ENCODE data around the gene IGBP1. TPM values are rescaled to one million over a fixed set of nuclear protein-coding genes. Genes with fewer than 3 reads are reported as not detected.
A peak's percentile ranks its signal among the peaks of the same experiment; 100 is the strongest.
"Not testable (repeated sequence)": the region's sequence is repeated elsewhere in the genome, so short reads cannot be mapped to it uniquely, and the experiment has no call there.

Gene IGBP1
- 138 TPM for total RNA-seq

DNA sequence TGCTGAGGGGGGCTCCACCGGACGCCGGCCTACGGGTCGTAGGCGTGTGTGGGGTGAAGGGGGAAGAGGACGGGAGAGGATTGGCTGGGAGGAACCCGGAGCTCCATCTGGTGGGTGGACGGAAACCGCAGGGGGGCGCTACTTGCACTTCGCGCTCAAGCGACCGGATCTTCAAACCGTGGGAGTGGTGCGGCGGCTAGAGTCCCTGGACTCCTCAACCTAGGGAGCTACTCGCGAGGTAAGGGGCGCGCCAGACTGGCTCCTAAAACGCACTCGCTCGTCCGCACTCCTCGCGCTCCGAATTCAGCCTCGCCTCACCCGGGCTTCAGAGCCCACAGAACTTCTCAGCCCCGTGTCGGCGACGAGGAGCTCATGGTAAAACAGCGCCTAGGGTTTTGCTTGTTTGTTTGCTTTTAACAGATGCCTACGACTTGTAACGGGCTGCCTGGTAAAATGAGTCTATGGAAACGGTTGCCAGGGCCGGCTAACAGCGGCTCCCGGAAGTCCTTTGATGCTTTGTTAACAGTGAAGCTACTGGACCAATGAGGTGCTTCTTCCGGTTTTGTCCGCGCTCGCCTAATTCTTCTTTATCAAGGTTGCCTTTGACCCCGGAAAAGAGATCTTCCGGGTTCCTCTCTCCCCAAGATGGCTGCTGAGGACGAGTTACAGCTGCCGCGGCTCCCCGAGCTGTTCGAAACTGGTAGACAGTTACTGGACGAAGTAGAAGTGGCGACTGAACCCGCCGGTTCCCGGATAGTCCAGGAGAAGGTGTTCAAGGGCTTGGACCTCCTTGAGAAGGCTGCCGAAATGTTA is at the start of gene IGBP1:
IGBP1 (plus strand) TSS at position 145 of the 813 bp plus-strand sequence; CDS start at position 646, 501 bp downstream.
- FAIRE-seq: no peak
- peak; percentile 60 to 68 for DNase-seq (ENCODE audit: low spot score in 2 of 2)

DNA sequence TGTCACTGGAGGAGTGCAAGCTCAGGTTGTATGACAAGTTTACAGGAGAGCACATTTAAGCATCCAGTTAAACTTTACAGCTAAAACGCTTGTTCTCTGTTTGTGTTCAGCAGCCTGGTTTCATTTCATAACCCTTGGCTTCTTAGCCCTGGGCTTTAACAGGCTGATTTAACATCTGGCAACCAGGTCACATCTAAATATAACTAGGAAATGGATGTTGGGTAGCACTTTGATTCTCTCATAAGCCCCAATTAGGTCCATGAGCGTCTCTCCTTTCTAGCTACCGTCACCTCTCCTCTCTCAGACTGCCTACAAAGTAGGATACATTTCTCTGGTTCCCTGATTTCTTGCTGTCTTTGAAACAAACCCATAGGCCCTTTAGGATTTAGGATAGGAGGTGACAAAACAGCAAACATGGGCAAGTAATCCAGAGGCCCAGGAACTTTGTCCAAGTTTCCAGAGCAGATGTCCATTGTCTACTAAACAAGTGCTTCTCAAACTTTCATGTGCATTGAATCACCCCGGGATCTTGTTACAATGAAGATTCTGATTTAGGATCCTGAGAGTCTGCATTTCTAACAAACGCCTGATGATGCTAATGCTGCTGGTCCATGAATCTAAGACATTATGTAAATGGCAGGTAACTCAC is 48.5 kb upstream of the IGBP1 start:
- no peak for DNase-seq (ENCODE audit: low spot score in 2 of 2)
- no peak for FAIRE-seq

DNA sequence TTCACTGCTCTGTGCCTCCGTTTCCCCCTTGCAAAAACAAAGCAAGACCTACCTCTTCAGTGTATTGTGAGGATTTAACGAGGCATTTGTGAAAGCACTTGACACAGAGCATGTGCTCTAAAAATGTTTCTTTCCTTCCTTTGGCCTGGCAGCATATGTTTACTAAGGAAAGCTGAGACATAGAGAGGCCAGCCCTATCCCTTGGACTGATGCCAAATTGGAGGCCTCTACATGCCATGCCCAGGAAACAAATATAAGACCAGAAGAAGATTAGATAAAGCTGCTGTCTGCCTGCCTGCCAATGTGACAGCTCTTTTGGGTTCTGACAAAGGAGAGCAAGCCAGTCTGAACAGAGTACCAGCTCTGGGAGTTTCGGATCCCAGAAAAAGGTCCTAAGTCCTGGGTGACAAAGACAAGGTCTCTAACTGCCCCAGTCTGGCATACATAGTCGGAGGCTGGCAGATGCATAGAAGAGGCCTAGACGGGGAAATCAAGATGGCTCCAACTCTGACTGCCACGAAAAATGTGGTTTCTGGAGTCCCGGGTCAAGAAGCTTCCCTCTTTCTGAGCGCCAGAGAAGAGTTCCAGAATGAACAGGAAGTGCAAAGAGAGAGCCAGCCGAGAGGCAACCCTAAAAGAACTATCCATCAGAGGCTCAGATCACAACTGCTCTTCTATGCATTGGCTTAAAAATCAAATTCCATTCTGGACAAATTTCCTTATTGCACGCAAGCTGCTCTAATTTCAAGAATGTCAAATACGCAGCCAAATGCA is 45.2 kb upstream of the IGBP1 start:
- FAIRE-seq (no peak), DNase-seq (ENCODE audit: low spot score in 2 of 2) (no peak)

DNA sequence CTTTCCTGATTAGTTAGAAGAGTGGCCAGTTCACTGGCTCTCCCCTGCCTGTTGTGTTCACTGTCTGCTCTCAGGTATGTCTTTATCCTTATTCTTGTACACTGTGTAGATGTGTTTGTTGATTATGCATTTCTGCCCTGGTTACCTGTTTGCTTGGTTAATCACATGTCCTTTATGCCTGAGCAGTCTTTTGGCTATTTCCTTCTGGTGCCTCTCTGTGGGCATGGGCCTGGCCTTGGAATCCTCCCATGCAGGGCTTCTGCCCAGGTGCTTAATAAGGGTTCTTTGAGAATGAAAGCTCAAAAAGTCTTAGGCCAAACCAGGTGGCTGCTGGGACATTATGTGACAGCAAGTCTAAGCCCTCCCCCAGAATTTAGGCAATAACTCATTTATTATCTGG is 44.5 kb upstream of the IGBP1 start:
- no peak for DNase-seq (ENCODE audit: low spot score in 2 of 2)
- no peak for FAIRE-seq

DNA sequence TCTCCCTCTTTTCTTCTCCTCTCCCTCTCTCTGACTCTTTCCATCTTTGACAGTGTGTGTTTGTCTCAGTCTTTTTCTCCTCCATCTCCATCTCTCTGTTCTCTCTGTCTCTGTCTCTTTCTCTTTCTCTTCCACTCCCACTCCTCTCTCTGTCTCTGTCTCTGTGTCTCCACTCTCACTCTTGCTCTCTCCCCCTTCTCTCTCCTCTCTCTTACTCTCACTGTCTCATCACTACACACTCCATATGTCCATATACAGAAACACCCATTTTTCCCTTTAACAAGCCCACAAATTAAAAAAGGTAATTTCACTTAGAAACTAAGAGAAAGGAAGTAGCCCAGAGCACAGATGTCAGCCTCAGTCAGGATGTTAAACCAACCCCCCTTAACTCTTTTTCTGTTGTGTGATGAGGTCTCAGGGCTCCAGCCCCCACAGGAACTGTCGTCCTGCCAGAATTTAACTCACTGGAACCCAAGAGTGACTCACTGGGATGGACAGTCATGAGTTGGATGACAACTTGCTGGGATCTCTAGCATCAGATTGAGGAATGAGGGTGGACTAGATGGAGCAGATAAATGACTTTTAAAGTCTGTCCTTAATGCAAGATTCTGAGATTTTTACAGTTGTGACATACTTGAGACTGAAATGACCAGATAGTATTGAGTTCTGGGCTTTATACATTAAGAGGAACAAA is 43.5 kb upstream of the IGBP1 start:
- FAIRE-seq (no peak), DNase-seq (ENCODE audit: low spot score in 2 of 2) (no peak)

DNA sequence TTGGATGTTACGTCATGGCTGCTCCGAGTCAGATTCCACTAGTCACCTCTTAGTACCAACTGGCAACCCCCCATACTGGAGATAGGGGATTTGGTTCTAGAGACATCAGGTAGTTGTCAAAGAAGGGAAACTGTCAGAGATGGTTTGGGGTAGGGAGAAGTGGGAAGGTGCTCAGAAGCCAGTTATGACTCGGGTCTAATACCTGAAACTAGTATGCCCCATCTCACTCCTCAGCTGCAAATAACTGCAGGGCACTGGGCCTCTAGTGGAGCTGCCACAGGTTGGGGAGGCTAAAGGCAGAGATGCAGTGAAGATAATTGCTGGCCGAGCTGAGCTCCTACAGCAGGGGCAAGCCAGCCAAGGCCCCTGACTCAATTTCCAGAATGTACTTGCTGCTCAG is 41.0 kb upstream of the IGBP1 start:
- DNase-seq (ENCODE audit: low spot score in 2 of 2) (no peak), FAIRE-seq (no peak)

DNA sequence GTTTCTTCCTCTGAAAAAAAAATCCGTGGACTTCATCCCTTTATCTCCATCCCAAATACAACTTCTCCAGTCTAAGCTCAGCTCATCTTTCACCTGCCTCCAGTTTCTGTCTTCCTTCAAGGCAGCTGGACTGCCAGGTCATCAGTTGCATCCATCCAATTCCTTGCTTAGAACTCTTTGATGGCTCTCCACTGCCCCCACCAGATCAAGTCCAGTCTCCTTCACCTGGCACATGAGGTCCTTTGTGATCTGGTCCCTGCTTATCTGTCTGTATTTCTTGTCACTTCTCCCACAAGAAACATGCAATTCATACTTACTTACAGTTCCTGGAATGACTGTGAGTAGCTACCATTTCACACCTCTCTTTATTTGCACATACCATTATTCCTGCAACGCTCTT is 37.2 kb upstream of the IGBP1 start:
- no peak for FAIRE-seq
- DNase-seq (ENCODE audit: low spot score in 2 of 2): no peak

DNA sequence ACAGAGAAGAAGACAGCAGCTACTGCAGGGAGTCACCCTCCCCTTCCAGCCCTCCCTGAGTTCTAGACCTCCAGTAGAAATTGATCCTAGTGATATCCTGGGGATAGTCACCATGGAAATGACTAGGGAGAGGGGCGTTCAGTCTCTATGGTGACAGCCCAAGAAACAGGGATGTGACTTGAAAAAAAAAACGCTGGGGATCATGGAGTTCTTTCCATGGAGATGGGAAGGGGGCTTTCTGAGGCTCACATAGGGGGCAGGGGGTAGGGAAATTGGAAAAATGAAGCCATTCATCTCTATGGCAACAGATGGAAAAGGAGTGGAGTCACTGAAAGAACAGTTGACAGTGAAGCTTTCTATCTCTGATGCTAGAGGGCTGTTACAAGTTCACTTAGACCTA is 28.0 kb upstream of the IGBP1 start:
- FAIRE-seq (no peak), DNase-seq (ENCODE audit: low spot score in 2 of 2) (no peak)

DNA sequence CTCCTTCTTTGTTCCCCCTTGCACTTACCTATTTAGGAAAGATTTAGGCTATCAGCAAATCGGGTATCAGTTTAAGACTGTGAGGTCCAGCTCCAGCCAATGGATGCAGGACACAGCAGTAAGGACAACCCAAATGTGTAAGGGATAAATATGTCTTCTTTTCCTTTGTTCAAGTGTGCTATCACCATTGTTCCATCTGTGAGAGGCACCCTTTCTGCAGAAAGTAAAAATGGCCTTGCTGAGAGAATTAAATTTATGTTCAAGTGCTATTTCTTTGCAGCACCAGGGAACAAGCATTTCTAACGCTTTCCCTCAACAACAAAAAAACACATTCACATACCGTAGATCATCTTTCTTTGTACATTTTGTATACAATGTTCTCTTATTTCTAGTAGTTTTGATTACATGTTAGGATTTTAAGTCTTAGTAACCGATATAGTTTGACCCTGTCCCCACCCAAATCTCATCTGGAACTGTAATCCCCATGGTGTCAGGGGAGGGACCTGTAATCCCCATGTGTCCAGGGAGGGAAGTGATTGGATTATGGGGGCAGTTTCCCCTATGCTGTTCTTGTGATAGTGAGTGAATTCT is 21.7 kb upstream of the IGBP1 start:
- FAIRE-seq; DNase-seq (ENCODE audit: low spot score in 2 of 2): not testable (repeated sequence)

DNA sequence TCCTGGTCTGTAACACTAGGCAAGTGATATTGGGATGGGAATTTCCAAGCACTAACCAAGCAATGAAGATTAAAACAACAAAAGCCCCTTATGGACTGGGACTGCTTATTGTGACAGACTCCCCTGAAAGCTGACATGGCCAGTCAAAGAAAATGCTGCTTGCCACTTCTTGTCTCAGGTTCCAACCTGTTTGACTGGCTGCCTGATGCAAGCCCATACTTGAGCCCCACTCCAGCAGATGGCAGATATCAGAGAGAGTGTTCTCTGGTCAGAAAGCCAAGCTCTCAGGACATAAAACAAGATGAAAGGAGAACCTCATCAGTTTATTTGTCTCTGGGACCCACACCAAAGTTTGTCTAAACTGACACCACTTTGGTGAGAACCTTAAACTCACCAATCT is 15.5 kb upstream of the IGBP1 start:
- DNase-seq (ENCODE audit: low spot score in 2 of 2) (no peak), FAIRE-seq (no peak)

DNA sequence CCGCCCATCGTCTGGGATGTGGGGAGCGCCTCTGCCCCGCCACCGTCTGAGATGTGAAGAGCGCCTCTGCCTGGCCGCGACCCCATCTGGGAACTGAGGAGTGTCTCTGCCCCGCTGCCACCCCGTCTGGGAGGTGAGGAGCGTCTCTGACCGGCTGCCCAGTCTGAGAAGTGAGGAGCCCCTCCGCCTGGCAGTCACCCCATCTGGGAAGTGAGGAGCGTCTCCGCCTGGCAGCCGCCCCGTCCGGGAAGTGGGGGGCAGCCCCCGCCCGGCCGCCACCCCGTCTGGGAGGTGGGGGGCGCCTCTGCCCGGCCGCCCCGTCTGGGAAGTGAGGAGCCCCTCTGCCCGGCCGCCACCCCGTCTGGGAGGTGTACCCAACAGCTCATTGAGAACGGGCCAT is 10.2 kb upstream of the IGBP1 start:
- not testable (repeated sequence) for FAIRE-seq; DNase-seq (ENCODE audit: low spot score in 2 of 2)

DNA sequence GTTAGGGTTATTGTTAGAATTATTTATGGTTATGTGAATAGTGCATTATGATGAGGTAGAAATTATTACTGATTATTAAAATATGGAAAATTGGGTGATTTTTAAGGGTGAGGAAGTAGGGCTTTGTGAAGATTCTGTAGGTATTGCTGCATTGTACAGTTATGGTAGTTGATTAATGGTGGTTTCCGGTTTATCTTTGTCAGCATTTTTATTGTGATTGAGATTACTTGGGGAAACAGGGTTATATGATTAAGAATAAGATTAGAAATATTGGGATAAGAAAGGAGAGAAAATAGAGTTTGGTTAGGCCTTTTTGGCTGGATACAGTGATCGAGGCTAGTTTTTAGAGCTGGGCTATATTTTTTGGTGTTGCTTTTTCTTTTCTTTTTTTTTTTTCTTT is 8.6 kb upstream of the IGBP1 start:
- FAIRE-seq: no peak
- DNase-seq (ENCODE audit: low spot score in 2 of 2): no peak

DNA sequence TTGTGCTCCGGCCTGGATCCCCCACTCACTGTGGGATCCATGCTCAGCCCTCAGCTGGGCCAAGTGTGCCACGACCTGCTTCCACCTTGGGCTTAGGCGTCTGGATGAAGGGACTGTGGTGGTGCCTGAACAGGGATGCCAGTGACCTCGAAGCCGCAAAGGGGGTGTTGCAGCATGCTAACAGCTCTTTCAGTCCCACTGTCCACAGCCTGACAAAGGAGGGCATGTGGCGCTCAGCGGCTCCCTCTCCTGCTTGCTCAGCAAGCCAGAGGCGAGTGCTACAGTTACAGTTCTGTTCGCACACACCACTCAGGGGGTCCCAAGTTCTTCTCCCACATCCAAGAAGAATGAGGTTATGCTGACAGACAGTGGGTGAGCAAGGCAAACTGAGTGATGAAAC is 5.2 kb upstream of the IGBP1 start:
- no peak for FAIRE-seq
- DNase-seq (ENCODE audit: low spot score in 2 of 2): no peak

DNA sequence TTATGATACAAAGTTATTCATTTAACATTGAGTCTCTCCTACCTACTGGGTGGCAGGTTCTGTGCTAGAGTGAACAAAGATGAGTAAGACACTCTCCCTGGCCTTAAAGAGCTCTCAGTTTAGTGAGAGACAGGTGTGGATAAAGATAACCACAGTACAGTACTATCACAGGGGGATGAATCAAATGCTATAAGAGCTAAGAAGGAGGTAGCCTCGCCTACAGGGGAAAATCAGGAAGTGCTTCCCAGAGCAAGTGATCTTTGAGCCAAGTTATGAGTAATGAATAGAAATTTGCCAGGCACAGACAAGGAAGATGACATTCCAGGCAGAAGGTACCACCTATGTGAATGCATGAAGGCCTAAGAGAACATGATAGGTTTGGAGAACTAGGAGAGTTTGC is 3.4 kb upstream of the IGBP1 start:
- FAIRE-seq: no peak

DNA sequence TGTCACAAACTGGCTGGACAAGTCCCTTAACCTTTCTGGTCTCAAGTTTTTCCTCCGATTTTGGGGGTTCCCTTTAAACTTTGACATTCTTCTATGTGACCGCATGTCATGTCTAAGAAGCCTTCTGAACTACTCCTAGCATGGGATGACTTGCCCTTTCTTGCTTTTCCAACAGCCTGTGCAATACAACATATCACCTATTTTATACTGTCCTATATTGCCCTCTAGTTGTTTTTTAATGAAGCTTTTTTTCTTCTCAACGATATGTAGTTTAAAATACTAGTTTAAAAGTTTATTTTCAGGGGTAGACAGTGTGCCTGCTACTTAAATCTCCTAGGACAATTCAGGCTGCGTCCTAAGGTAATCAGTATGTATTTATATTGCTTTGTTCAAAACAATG is 1.0 kb upstream of the IGBP1 start:
- DNase-seq (ENCODE audit: low spot score in 2 of 2): no peak
- no peak for FAIRE-seq

More for the DNA sequence above, 3.4 kb upstream of the IGBP1 start:
- DNase-seq (ENCODE audit: low spot score in 2 of 2): no peak

DNA sequence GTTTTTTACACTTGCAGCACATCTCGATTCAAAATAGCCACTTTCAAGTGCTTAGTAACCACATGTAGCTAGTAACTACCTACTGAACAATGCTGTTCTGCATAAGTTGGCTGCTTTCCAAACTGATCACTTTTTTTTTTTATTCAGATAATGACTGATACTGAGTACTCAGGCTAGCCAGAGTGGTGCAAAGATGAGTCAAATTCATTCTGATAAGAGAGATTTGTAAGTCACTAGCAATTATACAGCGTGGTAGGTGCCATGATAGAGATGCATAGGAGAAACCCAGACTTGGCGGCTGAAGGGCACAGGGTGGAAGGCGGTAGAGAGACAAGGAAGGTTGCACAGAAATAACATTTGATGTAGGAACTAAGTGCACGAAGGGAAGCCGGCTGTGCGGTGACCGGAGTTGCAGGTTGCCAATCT is 357 bp upstream of the IGBP1 start:
- no peak for FAIRE-seq
- DNase-seq (ENCODE audit: low spot score in 2 of 2): no peak

DNA sequence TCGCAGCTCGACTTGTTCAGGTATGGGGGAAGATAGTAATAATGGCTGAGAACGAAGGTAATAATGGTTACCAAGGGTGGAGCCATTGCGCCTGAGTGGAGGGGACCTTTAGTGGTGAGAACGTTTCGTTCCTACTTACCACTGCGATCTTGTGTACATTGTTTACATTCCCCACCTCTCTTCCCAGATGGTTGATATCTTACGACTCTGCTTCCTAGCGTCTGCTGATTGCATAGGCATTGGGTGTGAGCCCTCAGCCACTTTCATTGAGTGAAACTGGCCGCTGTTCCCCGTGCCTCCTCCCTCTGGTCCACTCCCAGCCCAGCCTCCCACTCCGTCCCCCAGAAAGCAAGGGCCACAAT is 850 bp downstream of the IGBP1 start:
- FAIRE-seq (no peak), DNase-seq (ENCODE audit: low spot score in 2 of 2) (no peak)

DNA sequence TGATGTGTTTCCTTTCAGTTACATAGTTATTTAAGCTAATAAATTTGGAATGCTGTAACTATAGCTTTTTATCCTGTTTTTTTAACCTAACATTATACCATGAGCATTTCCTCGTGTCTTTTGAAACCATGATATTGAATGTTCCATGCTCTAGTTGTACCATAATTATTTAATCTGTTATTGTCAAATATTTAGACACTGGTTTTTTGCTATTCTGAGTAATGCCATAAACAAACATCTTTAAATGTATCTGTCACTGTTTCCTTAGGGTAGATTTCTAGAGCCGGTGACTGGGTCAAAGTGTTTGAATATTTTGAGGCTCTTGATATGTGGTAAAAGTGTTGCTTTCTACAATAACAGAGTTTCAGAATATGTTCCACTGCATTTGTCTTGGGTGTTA is 5.4 kb downstream of the IGBP1 start:
- FAIRE-seq (no peak), DNase-seq (ENCODE audit: low spot score in 2 of 2) (no peak)

DNA sequence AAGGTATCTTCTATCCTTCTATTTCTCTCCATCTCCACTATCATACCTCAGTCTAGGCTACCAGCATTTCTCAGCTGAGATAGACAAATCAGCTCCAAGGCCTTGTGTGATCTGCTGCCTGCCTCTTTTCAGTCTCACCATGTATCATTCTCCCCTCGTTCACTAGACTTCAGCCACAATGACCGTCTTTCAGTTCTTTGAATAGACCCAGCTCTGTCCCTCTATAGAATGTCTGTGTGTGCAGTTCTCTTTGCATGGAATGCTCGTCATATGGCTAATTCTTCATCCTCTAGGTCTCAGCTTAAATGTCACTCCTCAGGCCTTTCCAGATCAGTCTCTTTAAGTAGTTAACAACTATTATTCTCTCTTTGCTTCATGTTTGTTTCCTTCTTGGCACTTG is 6.5 kb downstream of the IGBP1 start:
- no peak for DNase-seq (ENCODE audit: low spot score in 2 of 2)
- FAIRE-seq: no peak

DNA sequence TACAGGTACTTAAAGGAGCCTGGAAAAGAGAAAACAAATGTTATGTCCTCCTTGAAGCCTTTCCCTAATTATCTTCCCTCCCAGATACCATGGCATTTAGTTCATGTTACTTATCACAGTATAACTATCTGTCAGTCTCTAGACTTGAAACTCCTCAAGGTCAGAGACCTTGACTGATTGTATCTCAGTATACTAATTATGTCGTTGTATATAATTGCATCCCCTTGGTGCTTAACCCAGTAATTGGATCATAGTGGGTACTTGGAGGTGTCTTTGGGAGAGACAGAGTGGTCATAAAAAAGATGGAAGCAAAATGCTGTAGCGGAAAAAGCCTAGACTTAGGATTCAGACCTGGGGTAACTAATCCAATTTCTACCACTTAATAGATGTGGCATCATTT is 8.1 kb downstream of the IGBP1 start:
- no peak for DNase-seq (ENCODE audit: low spot score in 2 of 2)

More for the DNA sequence above, 8.1 kb downstream of the IGBP1 start:
- FAIRE-seq: no peak
